ENCODE results near the gene PLCB3.

Gene PLCB3

GRCh38 chr11:64232967-64233315 is 18.4 kb upstream of the PLCB3 start:
- TF ChIP-seq GABPA (IDR thresholded peaks at IDR 0.05; ENCODE audit: low read depth): no peak
- no peak for TF ChIP-seq POLR2AphosphoS5 (IDR thresholded peaks at IDR 0.05; ENCODE audit: low read depth)
- no peak for TF ChIP-seq CTCF (IDR thresholded peaks at IDR 0.05; ENCODE audit: insufficient read depth, low read length)
- Histone ChIP-seq H3K27ac (replicated peaks) (no peak overlapping the region), H3K4me3 (replicated peaks; ENCODE audit: insufficient read depth, low read length) (no peak overlapping the region), H3K27me3 (ENCODE audit: insufficient read depth, poor library complexity, severe bottlenecking) (no peaks in the 10 kb centered on the region)
- DNase-seq (ENCODE audit: low read depth in 1 of 2, low spot score in 1 of 2): no peak

GRCh38 chr11:64233913-64234586 is 17.3 kb upstream of the PLCB3 start, which contains the start of gene VEGFB:
Gene VEGFB (plus strand): TSS chr11:64234584. CDS start chr11:64234834, 250 bp downstream.
- Histone ChIP-seq H3K27ac (replicated peaks) (no peak within 1 kb of the TSS), H3K27me3 (ENCODE audit: insufficient read depth, poor library complexity, severe bottlenecking) (no peaks in the 10 kb centered on the region), H3K4me3 (replicated peaks; ENCODE audit: insufficient read depth, low read length) (peak within 1 kb of the TSS; percentile 53)
- TF ChIP-seq POLR2AphosphoS5 (IDR thresholded peaks at IDR 0.05; ENCODE audit: low read depth) (no peak), CTCF (IDR thresholded peaks at IDR 0.05; ENCODE audit: insufficient read depth, low read length) (no peak), GABPA (IDR thresholded peaks at IDR 0.05; ENCODE audit: low read depth) (no peak), SPI1 (IDR thresholded peaks at IDR 0.05; ENCODE audit: borderline replicate concordance, low read depth) (no peak), REST (IDR thresholded peaks at IDR 0.05; ENCODE audit: insufficient replicate concordance, low read depth) (no peak)
- no peak for DNase-seq (ENCODE audit: low read depth in 1 of 2, low spot score in 1 of 2)

GRCh38 chr11:64234647-64235379 is 16.5 kb upstream of the PLCB3 start:
- Histone ChIP-seq H3K27me3 (ENCODE audit: insufficient read depth, poor library complexity, severe bottlenecking) (no peaks in the 10 kb centered on the region), H3K27ac (replicated peaks) (no peak overlapping the region), H3K4me3 (replicated peaks; ENCODE audit: insufficient read depth, low read length) (peak overlapping the region; percentile 53)
- TF ChIP-seq REST (IDR thresholded peaks at IDR 0.05; ENCODE audit: insufficient replicate concordance, low read depth) (no peak), CTCF (IDR thresholded peaks at IDR 0.05; ENCODE audit: insufficient read depth, low read length) (no peak), SPI1 (IDR thresholded peaks at IDR 0.05; ENCODE audit: borderline replicate concordance, low read depth) (no peak), GABPA (IDR thresholded peaks at IDR 0.05; ENCODE audit: low read depth) (no peak), POLR2AphosphoS5 (IDR thresholded peaks at IDR 0.05; ENCODE audit: low read depth) (no peak)
- no peak for DNase-seq (ENCODE audit: low read depth in 1 of 2, low spot score in 1 of 2)

All from HL-60 (cell line).